NOMO-1 treated with DMSO at 0.1 percent for 48 hours (cell line): Measurements from ENCODE around the gene DMBT1.

ENCODE experiments used
- DNase-seq: peaks from one replicate; lab custom pipeline; 2025; ENCODE audit not compliant: unreplicated experiment; lab: John Stamatoyannopoulos, UW

DMBT1 gene

GRCh38 chr10:122560279-122560804, at the start of gene DMBT1:
Gene DMBT1, plus strand, starts transcription at chr10:122560754. Its CDS starts 17 bp downstream, at chr10:122560771.
- DNase-seq, result no peak

DNA sequence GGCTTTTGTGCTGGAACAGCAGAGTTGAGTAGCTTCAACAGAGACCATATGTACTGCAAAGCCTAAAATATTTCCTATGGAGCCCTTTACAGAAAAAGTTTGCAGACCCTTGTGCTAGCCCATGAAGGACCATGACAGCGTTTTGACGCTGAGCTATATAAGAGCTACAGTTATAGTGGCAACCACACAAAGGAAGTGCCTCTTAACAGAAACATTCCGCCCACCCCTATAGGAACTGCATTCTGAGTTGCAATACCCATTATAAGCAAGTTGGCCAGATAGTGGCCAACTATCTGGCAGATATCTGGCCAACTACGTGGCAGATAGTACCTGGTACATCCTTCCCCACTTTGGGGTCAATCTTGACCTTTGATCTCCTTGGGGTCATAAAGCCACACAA, 47.5 kb upstream of the DMBT1 start:
- no peak for DNase-seq

DNA sequence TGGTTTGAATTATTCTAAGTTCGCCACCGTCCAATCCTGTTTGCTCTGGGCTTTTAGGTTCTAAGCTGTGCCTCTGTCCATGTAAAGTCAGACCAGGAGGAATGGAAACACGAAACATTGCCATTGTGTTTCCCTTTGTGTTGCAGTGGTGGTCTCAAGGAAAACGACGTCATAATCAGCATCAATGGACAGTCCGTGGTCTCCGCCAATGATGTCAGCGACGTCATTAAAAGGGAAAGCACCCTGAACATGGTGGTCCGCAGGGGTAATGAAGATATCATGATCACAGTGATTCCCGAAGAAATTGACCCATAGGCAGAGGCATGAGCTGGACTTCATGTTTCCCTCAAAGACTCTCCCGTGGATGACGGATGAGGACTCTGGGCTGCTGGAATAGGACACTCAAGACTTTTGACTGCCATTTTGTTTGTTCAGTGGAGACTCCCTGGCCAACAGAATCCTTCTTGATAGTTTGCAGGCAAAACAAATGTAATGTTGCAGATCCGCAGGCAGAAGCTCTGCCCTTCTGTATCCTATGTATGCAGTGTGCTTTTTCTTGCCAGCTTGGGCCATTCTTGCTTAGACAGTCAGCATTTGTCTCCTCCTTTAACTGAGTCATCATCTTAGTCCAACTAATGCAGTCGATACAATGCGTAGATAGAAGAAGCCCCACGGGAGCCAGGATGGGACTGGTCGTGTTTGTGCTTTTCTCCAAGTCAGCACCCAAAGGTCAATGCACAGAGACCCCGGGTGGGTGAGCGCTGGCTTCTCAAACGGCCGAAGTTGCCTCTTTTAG, 46.3 kb upstream of the DMBT1 start:
- DNase-seq, result no peak

DNA sequence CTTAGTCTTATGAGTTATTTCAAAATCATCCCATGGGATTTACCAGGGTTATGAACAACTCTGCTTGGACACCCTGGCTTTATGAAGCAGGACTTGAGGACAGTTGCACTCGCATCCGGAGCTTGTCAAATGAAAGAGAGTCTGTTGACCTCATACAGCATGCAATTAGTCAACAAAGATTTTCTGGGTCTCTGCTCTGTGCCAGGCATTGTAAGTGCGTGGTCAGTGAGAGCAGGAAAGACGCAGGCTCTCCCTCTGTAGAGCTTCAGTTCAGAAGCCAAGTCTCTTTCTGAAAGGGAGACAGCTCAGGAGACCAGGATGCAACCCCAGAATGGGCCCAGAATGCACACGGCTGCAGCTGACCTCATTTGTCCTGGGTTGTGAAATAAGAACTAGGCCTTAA, 45.5 kb upstream of the DMBT1 start:
- DNase-seq, result no peak

DNA sequence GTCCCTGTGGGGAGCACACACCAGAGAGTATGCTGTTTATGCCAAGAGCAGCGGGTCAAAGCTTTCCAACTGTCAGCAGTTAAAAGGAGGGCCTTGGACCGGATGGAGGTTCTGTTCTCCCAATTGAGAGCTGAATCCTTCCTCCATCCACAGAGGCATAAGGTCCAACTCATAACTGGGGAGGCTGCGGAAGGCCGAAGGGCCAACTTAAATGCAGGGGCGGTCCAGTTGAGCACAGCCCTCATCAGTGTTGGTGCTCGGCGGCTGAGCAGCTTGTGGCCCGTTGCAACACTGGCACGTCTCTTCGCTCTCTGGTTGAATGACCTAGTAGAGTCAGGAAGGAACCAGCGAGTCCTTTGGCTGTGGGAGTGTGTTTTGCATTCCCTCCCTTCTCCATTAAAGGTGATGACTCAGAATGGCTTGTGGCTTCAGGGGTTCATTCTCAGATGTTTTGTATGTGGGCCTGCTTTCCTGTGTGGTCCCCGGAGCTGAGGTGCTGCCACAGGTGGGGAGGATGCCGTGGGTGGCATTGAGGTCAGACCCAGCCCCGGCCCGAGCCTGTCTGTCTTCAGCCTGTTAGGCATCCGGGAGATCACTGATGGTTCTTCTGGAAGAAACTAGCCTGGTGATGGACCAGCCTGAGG, 44.8 kb upstream of the DMBT1 start:
- no peak for DNase-seq

- no peak for DNase-seq
These were observed 43.8 kb upstream of the DMBT1 start for GRCh38 chr10:122516734-122517133.

- DNase-seq, result no peak
These were observed 41.4 kb upstream of the DMBT1 start for GRCh38 chr10:122519144-122519543.

GRCh38 chr10:122519873-122520272, 40.7 kb upstream of the DMBT1 start:
- no peak for DNase-seq

DNA sequence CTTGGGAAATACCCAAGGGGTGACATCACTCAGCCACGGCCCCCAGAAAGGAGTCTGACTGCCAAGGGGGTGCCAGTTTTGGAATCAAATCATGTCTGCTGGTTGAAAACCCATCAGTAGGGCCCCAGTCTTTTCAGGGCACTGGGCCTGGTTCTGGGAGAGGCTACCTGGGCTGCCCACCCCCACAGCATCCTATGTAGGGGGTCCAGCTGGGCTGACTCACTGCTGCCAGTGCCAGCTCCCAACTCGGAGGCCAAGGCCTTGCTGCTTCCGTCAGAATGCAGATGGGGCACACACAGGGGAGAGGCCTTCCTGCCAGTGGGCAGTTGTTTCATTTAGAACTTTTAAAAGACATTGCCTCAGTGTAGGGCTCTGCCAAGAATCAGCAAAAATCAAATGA, 39.5 kb upstream of the DMBT1 start:
- no peak for DNase-seq

- DNase-seq, result no peak
These were observed 35.7 kb upstream of the DMBT1 start for GRCh38 chr10:122524811-122525210.

GRCh38 chr10:122525788-122526187, 34.8 kb upstream of the DMBT1 start:
- no peak for DNase-seq

DNA sequence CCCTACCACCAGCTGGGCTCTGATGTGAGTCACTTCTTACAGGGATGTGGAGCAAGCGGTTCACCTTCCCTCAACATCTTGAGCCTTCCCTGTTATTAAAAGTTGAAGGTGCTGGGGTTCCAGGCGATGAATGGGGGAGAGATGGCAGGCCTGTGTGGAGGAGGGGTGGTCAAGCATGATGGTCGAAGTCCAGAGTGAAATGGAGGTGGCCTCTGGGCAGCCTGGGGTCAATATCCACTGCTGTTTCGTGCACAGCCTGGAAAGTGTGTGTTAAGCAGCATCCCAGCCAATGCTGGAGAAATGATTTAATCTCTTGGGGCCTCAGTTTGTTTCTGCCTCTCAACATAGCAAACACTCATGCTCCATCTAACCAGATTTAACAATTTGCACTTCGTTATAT, 33.7 kb upstream of the DMBT1 start:
- no peak for DNase-seq

DNA sequence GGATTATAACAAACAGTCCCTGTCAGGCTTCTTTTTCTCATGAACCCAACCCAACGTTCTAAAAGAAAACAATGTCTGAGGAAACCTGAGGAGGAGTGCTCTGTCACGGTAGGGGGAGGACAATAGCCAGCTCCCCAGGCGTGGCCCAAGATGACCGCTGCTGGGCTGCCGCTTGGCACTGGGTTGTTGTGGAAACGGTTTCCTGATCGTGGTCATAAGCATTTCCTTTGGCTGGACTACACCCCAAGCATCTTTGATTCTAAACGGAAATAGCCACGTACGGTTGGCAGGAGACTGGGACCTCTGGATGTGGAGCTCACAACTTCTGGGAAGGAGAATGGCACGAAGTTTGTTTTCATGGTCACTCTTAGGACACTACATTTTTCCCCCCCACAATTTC, 30.4 kb upstream of the DMBT1 start:
- no peak for DNase-seq

- no peak for DNase-seq
These were observed 29.3 kb upstream of the DMBT1 start for GRCh38 chr10:122531261-122531660.

DNA sequence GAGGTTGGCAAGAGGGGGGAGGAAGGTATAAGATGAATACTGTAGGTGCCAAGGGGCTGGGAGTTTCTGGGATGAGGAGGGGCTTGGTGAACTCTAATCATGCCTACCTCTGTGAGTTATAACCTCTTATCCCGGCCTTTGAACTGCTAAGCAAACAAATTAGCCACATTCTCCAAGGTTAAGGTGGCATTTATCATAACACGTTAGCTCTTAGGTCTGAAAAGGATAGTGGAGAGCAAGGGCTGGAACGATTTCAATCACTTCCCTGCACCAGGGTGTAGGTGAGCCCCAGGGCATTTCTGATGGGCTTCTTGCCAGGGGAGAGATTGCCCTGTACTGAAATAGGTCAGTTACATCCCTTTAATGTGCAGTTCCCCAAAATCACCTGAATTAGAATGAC, 28.6 kb upstream of the DMBT1 start:
- no peak for DNase-seq

GRCh38 chr10:122532601-122533296, 27.8 kb upstream of the DMBT1 start:
- no peak for DNase-seq

DNA sequence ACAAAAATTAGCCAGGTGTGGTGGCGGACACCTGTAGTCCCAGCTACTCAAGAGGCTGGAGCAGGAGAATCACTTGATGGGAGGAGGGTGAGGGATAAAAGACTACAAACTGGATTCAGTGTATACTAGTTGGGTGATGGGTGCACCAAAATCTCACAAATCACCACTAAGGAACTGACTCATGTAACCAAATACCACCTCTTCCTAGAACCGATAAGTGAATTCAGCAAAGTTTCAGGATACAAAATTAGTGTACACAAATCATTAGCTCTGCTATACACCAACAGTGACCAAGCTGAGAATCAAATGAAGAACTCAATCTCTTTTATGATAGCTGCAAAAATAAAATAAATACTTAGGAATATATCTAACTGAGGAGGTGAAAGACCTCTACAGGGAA, 23.0 kb upstream of the DMBT1 start:
- DNase-seq, result no peak

- DNase-seq, result peak; percentile 63
These were observed 19.0 kb upstream of the DMBT1 start for GRCh38 chr10:122541541-122542002.

DNA sequence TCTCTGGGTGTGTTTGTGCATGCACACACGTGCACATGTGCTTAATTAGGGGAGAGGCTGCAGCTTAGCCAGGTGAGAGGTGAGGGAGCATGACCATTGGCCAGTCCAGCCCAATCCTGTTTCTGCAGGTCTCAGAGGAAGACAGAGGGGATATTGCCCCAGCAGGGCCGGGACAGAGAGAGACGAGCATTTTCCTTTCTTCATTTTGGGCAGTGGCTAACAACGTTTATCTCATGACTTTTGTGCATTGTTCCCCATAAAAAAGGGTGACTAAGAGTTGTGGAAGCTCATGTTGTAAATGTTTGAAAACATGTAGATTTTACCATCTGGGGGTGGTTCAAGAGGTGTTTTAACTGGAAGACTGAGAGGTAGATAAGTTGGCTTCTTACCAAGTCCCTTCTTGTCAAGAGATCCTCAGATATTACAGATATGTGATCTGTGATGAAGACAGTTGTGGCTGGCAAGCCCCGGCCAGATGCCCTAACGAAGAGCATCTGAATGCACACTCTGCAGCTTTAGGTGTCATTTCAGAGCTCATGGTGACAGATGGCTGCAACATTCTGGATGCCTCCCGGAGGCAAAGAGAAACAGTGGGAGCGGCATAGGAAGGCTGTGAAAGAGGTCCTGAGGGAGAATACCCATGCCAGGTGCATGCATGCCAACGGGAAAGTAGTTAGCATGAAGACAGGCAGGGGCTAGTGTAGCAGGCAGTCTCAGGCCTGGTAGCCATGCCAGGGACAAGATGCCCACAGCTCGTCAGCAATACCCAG, 16.7 kb upstream of the DMBT1 start:
- no peak for DNase-seq

- no peak for DNase-seq
These were observed 16.1 kb upstream of the DMBT1 start for GRCh38 chr10:122544493-122544892.

GRCh38 chr10:122546242-122546641, 14.3 kb upstream of the DMBT1 start:
- DNase-seq, result no peak
